ENCODE results near the gene CCDC57. TPM values are rescaled to one million over a fixed set of nuclear protein-coding genes. Genes with fewer than 3 reads are reported as not detected.

The CCDC57 gene
- total and polyA plus RNA-seq, 9 of the 15 experiments (the other 6 are each of a cell fraction or from before 2014, with no cell fraction given): 0.83 to 36.2 (median 13.6) TPM

- TF ChIP-seq SETDB1 (IDR thresholded peaks at IDR 0.05; ENCODE audit: low read length) (no peak), ZNF766 (CRISPR knock-in tag; conservative IDR thresholded peaks at IDR 0.05) (peak; percentile 97), ESRRA (IDR thresholded peaks at IDR 0.05; ENCODE audit: borderline replicate concordance, low read depth) (peak; percentile 51; the same call in 1 of the 2 replicates), SRSF1 (IDR thresholded peaks at IDR 0.05; ENCODE audit: low read depth, low read length) (no peak), KAT7 (CRISPR knock-in tag; IDR thresholded peaks at IDR 0.05; ENCODE audit: borderline replicate concordance) (no peak), NUFIP1 (IDR thresholded peaks at IDR 0.05; ENCODE audit: partially characterized antibody) (no peak), IRF1 (CRISPR knock-in tag; IDR thresholded peaks at IDR 0.05; ENCODE audit: borderline replicate concordance) (no peak), ETV1 (tag; conservative IDR thresholded peaks at IDR 0.05; ENCODE audit: low read depth) (no peak), ZFP91 (CRISPR knock-in tag; IDR thresholded peaks at IDR 0.05) (no peak), RBM14 (IDR thresholded peaks at IDR 0.05; ENCODE audit: borderline replicate concordance, insufficient read depth, low read depth, low read length) (no peak), ESRRB (CRISPR knock-in tag; IDR thresholded peaks at IDR 0.05; ENCODE audit: borderline replicate concordance) (no peak), BCOR (IDR thresholded peaks at IDR 0.05) (no peak), NKRF (IDR thresholded peaks at IDR 0.05; ENCODE audit: borderline replicate concordance) (no peak), SIRT6 (IDR thresholded peaks at IDR 0.05; ENCODE audit: low read depth, low read length) (no peak), HNRNPLL (IDR thresholded peaks at IDR 0.05; ENCODE audit: low read depth, low read length, poor library complexity, severe bottlenecking) (no peak), TEAD4 (IDR thresholded peaks at IDR 0.05; ENCODE audit: low read length) (no peak), TEAD4 (CRISPR knock-in tag; IDR thresholded peaks at IDR 0.05; ENCODE audit: borderline replicate concordance) (no peak), KLF13 (tag; IDR thresholded peaks at IDR 0.05; ENCODE audit: borderline replicate concordance, low read depth) (no peak), KHSRP (IDR thresholded peaks at IDR 0.05) (no peak), ZNF165 (CRISPR knock-in tag; IDR thresholded peaks at IDR 0.05; ENCODE audit: borderline replicate concordance) (no peak), ATF2 (CRISPR knock-in tag; IDR thresholded peaks at IDR 0.05) (no peak)
These were observed 114.3 kb downstream of the CCDC57 start, which contains the start of gene FASN (continued) for GRCh38 chr17:82098169-82098938.
